NCI-H2196 (cell line): ENCODE results near the gene RSBN1.
"Not testable (repeated sequence)": the region's sequence is repeated elsewhere in the genome, so short reads cannot be mapped to it uniquely, and the experiment has no call there.

Experiments
- DNase-seq: peaks from one replicate; lab custom pipeline; 2025; ENCODE audit not compliant: unreplicated experiment; lab: John Stamatoyannopoulos, UW

The RSBN1 gene

GRCh38 chr1:113783254-113784103 is 28.8 kb downstream of the RSBN1 start:
- DNase-seq, result no peak

GRCh38 chr1:113782406-113782805 is 29.9 kb downstream of the RSBN1 start:
- no peak for DNase-seq

- no peak for DNase-seq
These were observed 31.7 kb downstream of the RSBN1 start for GRCh38 chr1:113780374-113781146.

GRCh38 chr1:113779542-113779941 is 32.7 kb downstream of the RSBN1 start:
- DNase-seq, result no peak

- DNase-seq, result no peak
These were observed 34.7 kb downstream of the RSBN1 start for GRCh38 chr1:113777561-113777960.

GRCh38 chr1:113770031-113770430 is 42.2 kb downstream of the RSBN1 start:
- DNase-seq, result no peak

GRCh38 chr1:113769601-113769970 is 42.7 kb downstream of the RSBN1 start:
- no peak for DNase-seq

- DNase-seq, result no peak
These were observed 43.2 kb downstream of the RSBN1 start for GRCh38 chr1:113768916-113769600.

GRCh38 chr1:113765306-113766230 is 46.7 kb downstream of the RSBN1 start:
- no peak for DNase-seq

- no peak for DNase-seq
These were observed 48.6 kb downstream of the RSBN1 start for GRCh38 chr1:113763661-113764060.

GRCh38 chr1:113761937-113762336 is 50.3 kb downstream of the RSBN1 start:
- no peak for DNase-seq

- DNase-seq, result no peak
These were observed 51.9 kb downstream of the RSBN1 start for GRCh38 chr1:113760102-113761080.

GRCh38 chr1:113759333-113760101 is 52.8 kb downstream of the RSBN1 start, which contains the start of gene PHTF1:
Gene PHTF1, minus strand, starts transcription at chr1:113759486. Its CDS starts 783 bp downstream, at chr1:113758703.
- DNase-seq, result peak; percentile 79

GRCh38 chr1:113758631-113759332 is 53.5 kb downstream of the RSBN1 start:
- DNase-seq, result peak; percentile 58

- DNase-seq, result no peak
These were observed 55.8 kb downstream of the RSBN1 start for GRCh38 chr1:113756461-113756860.

- DNase-seq, result not testable (repeated sequence)
These were observed 58.9 kb downstream of the RSBN1 start for GRCh38 chr1:113753333-113753732.

- DNase-seq, result no peak
These were observed 60.8 kb downstream of the RSBN1 start for GRCh38 chr1:113751516-113751915.

GRCh38 chr1:113751114-113751513 is 61.2 kb downstream of the RSBN1 start:
- DNase-seq, result no peak
